Measurements from ENCODE around the gene CST2. TPM values are rescaled to one million over a fixed set of nuclear protein-coding genes. Genes with fewer than 3 reads are reported as not detected.
"Not testable (repeated sequence)": the region's sequence is repeated elsewhere in the genome, so short reads cannot be mapped to it uniquely, and the experiment has no call there.

Gene CST2
- total RNA-seq, 4 donors from 2014 or later: 0.45 to 2.1 (median 0.86) TPM; not detected in 1

DNA sequence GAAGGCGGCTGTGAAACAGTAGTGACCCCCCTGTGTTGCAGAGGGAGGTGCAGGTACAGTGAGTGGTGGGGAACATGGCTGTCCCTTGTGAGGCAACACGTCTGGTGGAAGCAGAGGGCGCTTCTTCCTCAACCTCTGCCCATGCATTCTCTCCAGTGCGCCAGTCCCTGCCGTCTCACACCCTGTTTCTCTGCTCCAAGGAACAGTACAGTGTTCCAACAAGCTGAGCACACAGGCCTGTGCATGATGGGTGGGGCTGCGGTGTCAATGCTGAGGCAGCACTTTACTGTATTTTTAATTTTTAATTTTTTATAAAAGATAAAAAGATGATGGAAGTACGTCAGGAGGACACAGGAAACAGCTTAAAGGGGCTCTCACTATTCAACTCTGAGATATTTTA is 32.5 kb downstream of the CST2 start:
- WGBS: 91% methylated on average over 4 of the region's 7 CpGs
- H3K4me3 ChIP-seq: no peak overlapping the region
- no peaks in the 10 kb centered on the region for H3K9me3 ChIP-seq
- TF ChIP-seq EP300 (IDR thresholded peaks at IDR 0.05): no peak
- TF ChIP-seq, protein P1, sequence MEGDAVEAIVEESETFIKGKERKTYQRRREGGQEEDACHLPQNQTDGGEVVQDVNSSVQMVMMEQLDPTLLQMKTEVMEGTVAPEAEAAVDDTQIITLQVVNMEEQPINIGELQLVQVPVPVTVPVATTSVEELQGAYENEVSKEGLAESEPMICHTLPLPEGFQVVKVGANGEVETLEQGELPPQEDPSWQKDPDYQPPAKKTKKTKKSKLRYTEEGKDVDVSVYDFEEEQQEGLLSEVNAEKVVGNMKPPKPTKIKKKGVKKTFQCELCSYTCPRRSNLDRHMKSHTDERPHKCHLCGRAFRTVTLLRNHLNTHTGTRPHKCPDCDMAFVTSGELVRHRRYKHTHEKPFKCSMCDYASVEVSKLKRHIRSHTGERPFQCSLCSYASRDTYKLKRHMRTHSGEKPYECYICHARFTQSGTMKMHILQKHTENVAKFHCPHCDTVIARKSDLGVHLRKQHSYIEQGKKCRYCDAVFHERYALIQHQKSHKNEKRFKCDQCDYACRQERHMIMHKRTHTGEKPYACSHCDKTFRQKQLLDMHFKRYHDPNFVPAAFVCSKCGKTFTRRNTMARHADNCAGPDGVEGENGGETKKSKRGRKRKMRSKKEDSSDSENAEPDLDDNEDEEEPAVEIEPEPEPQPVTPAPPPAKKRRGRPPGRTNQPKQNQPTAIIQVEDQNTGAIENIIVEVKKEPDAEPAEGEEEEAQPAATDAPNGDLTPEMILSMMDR (IDR thresholded peaks at IDR 0.05): no peak
- H3K4me1 ChIP-seq: no peaks in the 10 kb centered on the region
- H3K36me3 ChIP-seq: no peaks in the 10 kb centered on the region
- intact Hi-C loops (cut with DNase I): no loop called here
- DNase-seq (ENCODE audit: extremely low spot score): peak; percentile 79
- no peak overlapping the region for H3K27ac ChIP-seq (replicated peaks in 1 of 4)
- H3K27me3 ChIP-seq: peaks cover 0 to 5% (median 0%) of the 10 kb centered on the region in 4 donors

DNA sequence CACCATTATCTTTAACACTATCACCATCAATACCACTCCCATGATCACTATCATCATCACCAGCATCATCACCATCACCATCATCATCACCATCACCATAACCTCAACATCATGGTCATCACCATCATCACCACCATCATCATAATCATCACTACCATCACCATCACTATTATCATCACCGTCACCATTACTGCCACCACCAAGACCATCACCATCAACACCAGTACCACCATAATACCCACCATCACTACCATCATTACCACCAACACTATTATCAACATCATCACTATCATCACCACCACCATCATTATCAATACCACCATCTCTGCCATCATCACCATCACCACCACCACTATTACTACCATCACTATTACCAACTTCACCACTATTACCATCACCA is 43.1 kb downstream of the CST2 start:
- Histone ChIP-seq H3K36me3 (no peaks in the 10 kb centered on the region), H3K27me3 (no peaks in the 10 kb centered on the region), H3K4me1 (no peaks in the 10 kb centered on the region), H3K27ac (replicated peaks in 1 of 4) (no peak overlapping the region), H3K4me3 (no peak overlapping the region), H3K9me3 (peaks cover 0 to 3% (median 0%) of the 10 kb centered on the region in 4 donors)
- 96% methylated on average over 1 of the region's 1 CpG for WGBS
- no peak for TF ChIP-seq EP300 (IDR thresholded peaks at IDR 0.05)
- TF ChIP-seq, protein P1 (IDR thresholded peaks at IDR 0.05): no peak
- TF ChIP-seq POLR2A (IDR thresholded peaks at IDR 0.05; ENCODE audit: low read depth): no peak
- TF ChIP-seq POLR2AphosphoS5 (IDR thresholded peaks at IDR 0.05): no peak
- no peak for DNase-seq (ENCODE audit: extremely low spot score)
- intact Hi-C loops (cut with DNase I): no loop called here

DNA sequence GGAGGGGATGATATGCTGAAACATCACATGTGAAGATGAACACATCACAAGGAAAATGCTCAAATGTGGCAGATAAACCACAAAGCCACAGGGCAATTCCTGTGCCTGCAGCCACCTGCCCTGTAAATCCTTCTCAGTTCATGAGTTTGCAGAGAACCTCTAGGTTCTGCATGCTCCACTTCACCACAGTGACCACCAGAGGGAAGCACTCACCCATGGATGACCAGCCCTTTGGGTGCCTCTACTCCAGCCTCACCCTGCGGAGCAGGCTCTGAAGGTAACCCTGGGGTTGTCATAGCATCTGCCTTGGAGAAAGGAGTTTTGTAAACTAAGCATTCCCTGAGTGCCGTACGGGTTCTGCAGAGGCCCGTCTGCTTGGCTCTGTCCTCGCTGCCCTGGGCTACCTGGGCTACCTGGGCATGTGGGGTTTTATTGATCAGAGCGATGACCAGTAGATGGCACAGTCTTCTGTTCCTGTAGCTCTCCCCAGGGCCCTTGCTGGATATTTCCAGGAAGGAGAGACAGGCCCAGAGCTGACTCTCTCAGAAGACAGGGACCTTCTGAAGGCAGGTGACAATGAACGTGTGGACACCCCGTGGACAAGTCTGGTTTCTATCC is 44.1 kb downstream of the CST2 start:
- intact Hi-C loops (cut with DNase I): no loop called here
- H3K4me3 ChIP-seq: no peak overlapping the region
- H3K4me1 ChIP-seq: no peaks in the 10 kb centered on the region
- peak; percentile 72 for DNase-seq (ENCODE audit: extremely low spot score)
- H3K27ac ChIP-seq (replicated peaks in 1 of 4): no peak overlapping the region
- TF ChIP-seq POLR2AphosphoS5 (IDR thresholded peaks at IDR 0.05) (no peak), POLR2A (IDR thresholded peaks at IDR 0.05; ENCODE audit: low read depth) (no peak)
- TF ChIP-seq, protein P1 (IDR thresholded peaks at IDR 0.05): peak in 2 of 3 experiments; percentile 44 to 66
- H3K27me3 ChIP-seq: no peaks in the 10 kb centered on the region
- no peaks in the 10 kb centered on the region for H3K9me3 ChIP-seq
- WGBS: 79% methylated on average over 3 of the region's 8 CpGs
- no peaks in the 10 kb centered on the region for H3K36me3 ChIP-seq

DNA sequence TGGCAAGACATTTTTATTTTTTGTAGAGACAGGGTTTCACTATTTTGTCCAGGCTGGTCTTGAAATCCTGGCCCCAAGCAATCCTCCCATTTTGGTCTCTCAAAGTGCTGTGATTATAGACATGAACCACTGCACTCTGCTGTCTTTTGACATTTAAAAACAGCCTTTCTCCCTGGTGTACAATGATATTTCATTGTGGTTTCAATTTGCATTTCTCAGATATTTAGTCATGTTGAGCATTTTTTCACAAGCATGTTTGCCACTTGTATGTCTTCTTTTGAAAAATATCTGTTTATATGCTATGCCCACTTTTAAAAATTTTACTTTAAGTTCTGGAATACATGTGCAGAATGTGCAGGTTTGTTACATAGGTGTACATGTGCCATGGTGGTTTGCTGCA is 47.9 kb downstream of the CST2 start:
- H3K4me3 ChIP-seq; intact Hi-C loops (cut with DNase I); H3K27ac ChIP-seq (replicated peaks in 1 of 4); H3K36me3 ChIP-seq; H3K27me3 ChIP-seq; H3K9me3 ChIP-seq; H3K4me1 ChIP-seq; DNase-seq (ENCODE audit: extremely low spot score): not testable (repeated sequence)

DNA sequence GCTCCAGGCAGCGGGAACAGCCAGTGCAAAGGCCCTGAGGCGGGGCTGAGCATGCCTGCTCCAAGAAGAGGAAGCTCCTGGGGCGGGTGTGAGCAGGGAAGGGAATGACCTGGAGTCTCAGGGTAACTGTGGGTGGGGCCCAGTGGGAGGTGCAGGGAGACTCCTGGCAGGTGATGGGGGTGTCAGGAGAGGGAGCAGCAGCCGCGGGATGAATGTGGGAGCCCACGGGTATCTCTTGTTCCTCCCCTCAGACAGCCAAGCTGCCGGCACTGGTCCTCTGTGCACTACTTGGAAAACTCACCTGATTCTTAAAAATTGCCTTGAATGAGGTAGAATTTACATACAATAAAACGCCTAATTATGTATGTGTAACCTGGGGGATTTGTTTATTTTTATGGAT is 49.1 kb downstream of the CST2 start:
- WGBS: 83% methylated on average over 5 of the region's 8 CpGs
- H3K27me3 ChIP-seq: peaks cover 0 to 18% (median 0%) of the 10 kb centered on the region in 4 donors
- DNase-seq (ENCODE audit: extremely low spot score); H3K4me3 ChIP-seq; H3K27ac ChIP-seq (replicated peaks in 1 of 4); H3K36me3 ChIP-seq; H3K4me1 ChIP-seq; intact Hi-C loops (cut with DNase I); H3K9me3 ChIP-seq: not testable (repeated sequence)

DNA sequence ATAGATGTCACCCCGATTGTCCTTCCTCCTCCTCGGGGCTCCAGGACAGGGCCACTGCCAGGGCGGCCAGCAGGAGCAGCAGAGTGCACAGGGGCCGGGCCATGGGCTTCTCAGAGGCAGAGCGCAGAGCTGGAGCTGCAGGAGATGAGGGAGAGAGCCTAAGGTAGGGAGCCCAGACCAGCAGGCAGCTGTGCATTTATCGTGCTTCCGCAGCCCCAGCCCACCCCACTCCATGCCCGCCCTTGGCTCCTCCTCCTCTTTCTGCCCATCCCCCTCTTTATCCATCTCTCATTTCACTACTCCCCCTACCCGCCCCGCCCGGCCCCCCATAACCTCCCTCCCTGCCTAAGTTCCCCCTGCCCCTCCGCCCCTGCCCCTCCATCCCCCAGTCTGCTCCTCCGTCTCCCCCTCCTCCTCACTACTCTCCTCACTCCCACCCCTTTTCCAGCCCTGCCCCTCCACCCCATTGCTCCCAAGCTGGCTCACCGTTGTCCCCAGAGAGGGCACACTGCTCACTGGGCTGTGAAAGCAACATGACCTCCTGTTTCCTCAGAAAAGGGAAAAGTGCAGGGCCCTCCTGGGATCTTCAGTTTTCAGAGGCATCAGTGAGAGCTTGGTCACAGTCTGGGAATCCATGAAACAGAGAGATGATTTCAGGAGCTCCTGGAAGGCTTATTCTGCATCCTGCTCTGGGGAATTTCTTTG is 50.3 kb downstream of the CST2 start:
- DNase-seq (ENCODE audit: extremely low spot score): peak; percentile 86
- Histone ChIP-seq H3K9me3 (no peaks in the 10 kb centered on the region), H3K27ac (replicated peaks in 1 of 4) (no peak overlapping the region), H3K27me3 (peaks cover 0 to 22% (median 0%) of the 10 kb centered on the region in 4 donors), H3K4me3 (no peak overlapping the region), H3K36me3 (no peaks in the 10 kb centered on the region), H3K4me1 (peaks cover 0 to 8% (median 3%) of the 10 kb centered on the region in 4 donors)
- intact Hi-C loops (cut with DNase I): no loop called here
- TF ChIP-seq EP300 (IDR thresholded peaks at IDR 0.05) (no peak), POLR2AphosphoS5 (IDR thresholded peaks at IDR 0.05) (no peak), POLR2A (IDR thresholded peaks at IDR 0.05; ENCODE audit: low read depth) (no peak)
- TF ChIP-seq, protein P1 (IDR thresholded peaks at IDR 0.05): no peak
- 15% methylated on average over 11 of the region's 14 CpGs for WGBS
